Measurements from ENCODE around the gene PPP1R27. TPM values are rescaled to one million over a fixed set of nuclear protein-coding genes. Genes with fewer than 3 reads are reported as not detected.

The PPP1R27 gene
- total RNA-seq, 1 experiment from 2014 or later, result not detected

DNA sequence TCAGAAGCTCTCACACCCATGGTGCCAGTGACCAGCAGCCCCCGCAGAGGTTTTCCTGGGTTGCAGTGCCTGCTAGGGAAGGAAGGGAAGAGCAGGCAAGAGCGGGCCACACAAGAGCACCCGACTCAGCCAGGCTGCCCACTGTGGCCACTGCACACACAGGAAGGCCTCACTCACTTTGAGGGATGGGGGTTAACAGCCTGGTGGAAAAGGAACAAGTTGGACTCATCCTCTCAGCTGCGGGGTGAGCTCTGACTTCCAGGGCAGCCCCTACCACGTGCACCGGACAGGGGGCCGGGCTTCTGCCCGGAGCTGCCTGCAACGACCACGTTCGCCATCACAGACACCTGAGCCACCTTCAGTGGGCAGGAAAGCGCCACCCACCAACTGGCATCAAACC lies 17.4 kb upstream of the PPP1R27 start:
- Histone ChIP-seq H3K4me3 (no peak overlapping the region), H3K36me3 (peaks cover 75% of the 10 kb centered on the region), H3K4me1 (no peaks in the 10 kb centered on the region), H3K9me3 (replicated peaks) (no peaks in the 10 kb centered on the region), H3K27ac (no peak overlapping the region), H3K27me3 (no peaks in the 10 kb centered on the region)
- no peak for DNase-seq

DNA sequence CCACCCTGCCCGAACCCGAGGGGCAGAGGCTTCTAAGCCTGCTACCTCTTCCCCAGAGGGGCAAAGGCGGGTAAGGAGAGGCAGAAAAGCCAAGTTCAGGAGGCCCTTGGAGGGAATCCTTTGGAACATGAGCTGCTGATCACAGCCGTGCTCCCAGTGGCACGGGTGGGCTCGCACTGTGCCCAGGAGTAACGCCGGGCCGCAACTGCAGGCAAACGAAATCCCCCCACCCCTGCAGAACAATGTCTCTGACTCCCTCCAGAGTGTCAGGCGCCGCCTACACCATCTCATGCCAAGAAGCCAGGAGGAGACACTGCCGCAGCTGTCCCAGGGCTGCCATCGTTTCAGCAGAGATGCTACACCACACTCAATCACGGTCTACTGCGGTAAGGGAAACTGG lies 16.6 kb upstream of the PPP1R27 start:
- Histone ChIP-seq H3K27ac (no peak overlapping the region), H3K9me3 (replicated peaks) (no peaks in the 10 kb centered on the region)

DNA sequence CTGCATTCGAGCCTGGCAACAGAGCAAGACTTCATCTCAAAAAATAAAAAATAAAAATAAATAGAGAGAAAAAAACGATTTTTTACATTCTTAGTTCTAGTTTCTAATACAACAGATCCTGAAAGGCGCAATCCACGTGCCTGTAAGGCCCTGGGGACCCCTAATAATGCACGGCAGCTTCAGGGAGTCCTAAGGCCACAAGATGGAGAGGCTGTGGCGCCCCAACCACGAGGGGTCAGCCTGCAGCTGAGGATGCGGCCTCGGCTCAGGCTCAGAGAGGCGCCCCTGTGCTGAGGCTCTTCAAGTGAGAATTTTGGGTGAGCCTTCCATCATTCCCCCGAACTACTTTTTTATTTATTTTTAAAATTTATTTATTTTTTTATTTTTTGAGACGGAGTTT lies 14.6 kb upstream of the PPP1R27 start:
- Histone ChIP-seq H3K4me3 (no peak overlapping the region), H3K36me3 (peaks cover 88% of the 10 kb centered on the region)
- no peak for DNase-seq

More for the DNA sequence above, 16.6 kb upstream of the PPP1R27 start:
- Histone ChIP-seq H3K4me1 (no peaks in the 10 kb centered on the region), H3K4me3 (no peak overlapping the region), H3K27me3 (no peaks in the 10 kb centered on the region), H3K36me3 (peaks cover 77% of the 10 kb centered on the region)
- DNase-seq, result no peak

DNA sequence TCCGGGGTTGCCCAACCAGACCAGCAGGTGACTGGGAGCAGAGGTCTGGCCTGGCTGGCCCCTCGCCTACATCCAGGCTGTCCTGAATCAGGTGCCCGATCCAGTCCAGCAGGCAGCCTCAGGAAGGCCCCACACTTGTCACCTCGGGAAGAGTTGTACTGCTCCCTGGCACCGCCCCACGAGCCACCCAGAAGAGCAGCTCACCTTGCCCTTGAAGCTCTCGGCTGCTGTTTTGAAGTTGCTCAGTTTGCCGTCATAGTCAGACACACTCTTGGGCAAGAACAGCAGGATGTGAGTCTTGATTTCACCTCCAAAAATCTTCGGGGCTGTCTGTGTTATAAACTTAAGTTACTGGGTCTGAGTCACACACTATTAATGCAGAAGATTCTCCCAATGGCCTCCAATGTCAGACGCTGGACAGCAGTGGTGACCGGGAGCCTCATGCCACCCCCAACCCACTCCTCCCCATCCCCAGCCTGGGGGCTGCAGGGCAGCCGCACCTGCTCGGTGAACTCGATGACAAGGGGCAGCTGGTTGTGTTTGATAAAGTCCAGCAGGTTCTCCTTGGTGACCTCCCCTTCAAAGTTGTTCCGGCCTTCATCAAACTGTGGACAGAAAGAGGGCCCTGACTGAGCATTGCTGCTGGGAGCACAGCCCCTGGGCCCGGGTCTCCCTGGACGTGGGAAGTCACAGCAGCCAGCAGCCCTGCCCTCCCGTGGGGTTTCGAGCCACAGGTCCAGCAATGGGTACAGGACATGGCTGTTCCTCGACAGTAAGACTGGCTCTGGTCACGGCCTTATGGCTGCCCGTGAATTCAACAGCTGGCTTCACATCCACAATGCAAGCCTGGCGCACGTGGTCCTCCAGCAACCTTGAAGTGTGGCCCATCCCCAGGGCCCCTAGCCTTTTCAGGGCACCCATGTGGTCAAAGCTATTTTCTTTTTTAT lies 12.2 kb upstream of the PPP1R27 start:
- Histone ChIP-seq H3K9me3 (replicated peaks) (no peaks in the 10 kb centered on the region), H3K27ac (no peak overlapping the region), H3K4me3 (no peak overlapping the region), H3K36me3 (peaks cover 89% of the 10 kb centered on the region), H3K4me1 (no peaks in the 10 kb centered on the region), H3K27me3 (no peaks in the 10 kb centered on the region)
- no peak for DNase-seq

More for the DNA sequence above, 14.6 kb upstream of the PPP1R27 start:
- Histone ChIP-seq H3K4me1 (no peaks in the 10 kb centered on the region), H3K27ac (no peak overlapping the region), H3K27me3 (no peaks in the 10 kb centered on the region), H3K9me3 (replicated peaks) (no peaks in the 10 kb centered on the region)

DNA sequence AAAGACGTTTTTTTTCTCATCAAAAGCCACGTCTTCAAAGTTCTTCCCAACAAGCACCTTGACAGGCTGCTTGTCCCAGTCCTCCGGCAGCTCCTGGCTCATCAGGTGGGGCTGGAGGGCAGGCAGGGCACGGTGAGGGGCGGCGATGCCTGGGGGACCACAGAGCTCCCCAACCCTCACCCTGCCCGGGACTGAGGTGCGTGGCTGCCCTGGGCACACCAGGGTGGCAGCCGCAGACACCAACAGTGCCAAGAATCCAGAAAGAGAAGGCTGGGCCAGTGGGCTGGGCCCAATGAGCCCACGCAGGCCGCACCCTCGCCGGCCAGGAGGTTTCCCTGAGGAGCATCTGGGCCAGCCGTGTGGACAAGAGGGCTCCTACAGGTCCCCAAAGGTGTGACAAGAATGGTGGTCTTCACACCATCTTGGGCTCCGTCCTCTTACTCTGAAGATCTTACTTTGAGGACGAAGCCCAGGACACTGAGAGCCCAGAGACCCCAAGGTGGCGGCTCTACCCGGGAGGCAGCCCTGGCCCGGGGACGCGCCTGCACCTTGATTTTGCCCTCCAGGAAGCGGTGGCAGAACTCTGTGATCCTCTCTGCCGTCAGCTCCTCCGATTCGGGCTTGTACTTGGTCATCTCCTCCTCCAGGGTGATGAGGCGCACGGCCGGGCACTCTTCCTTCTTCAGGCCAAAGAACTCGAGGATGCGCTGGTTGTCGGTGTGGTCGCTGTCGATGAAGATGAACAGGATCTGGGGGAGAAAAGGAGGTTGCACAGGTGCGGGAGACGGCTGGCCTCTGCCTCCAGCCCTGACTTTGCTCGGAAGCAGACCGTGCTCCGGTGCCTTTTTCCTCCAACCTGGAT lies 11.3 kb upstream of the PPP1R27 start:
- Histone ChIP-seq H3K27ac (no peak overlapping the region), H3K9me3 (replicated peaks) (no peaks in the 10 kb centered on the region), H3K4me3 (no peak overlapping the region), H3K36me3 (peaks cover 80% of the 10 kb centered on the region), H3K27me3 (no peaks in the 10 kb centered on the region), H3K4me1 (peaks cover 4% of the 10 kb centered on the region)
- no peak for DNase-seq

DNA sequence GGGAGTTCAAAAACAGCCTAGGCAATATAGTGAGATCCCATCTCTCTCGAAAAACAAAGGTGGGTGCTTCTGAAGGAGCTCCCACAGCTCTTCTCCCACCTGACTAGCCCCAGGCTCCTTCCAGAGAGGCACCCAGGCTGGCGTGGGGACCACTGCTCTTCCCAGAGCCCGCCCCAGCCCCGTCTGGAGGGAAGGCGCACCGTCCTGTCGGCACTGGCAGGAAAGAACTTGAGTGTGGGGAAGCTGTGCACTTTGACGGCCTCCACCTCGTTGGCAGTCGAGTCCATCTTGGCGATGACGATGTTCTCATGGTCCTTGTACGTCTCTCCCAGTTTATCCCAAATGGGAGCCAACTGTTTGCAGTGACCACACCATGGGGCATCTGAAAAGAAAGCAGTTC lies 10.5 kb upstream of the PPP1R27 start:
- Histone ChIP-seq H3K27ac (no peak overlapping the region), H3K4me3 (no peak overlapping the region), H3K27me3 (no peaks in the 10 kb centered on the region), H3K9me3 (replicated peaks) (no peaks in the 10 kb centered on the region), H3K4me1 (peaks cover 12% of the 10 kb centered on the region), H3K36me3 (peaks cover 74% of the 10 kb centered on the region)
- DNase-seq, result no peak

DNA sequence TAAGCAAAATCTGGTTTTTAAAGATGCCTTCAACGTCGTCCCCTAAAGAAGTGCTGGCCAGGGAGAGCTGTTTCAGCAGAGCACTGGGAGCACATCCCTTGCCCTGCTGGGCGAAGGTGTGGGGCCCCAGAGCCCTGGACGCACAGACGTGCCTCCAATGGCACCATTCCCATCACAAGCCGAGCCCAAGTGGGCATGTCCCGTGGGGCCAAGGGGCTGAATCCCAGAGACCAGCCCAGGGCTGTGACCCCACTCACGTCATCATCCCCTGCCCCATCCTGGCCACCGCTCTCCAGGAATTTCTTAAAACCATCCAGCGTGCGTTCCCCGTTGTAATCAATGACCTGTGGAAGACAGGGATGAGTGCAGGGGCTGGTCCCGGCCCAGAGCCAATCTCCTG lies 10.0 kb upstream of the PPP1R27 start:
- Histone ChIP-seq H3K36me3 (peaks cover 71% of the 10 kb centered on the region), H3K27ac (no peak overlapping the region), H3K9me3 (replicated peaks) (no peaks in the 10 kb centered on the region), H3K27me3 (no peaks in the 10 kb centered on the region), H3K4me3 (no peak overlapping the region), H3K4me1 (peaks cover 13% of the 10 kb centered on the region)
- no peak for DNase-seq

DNA sequence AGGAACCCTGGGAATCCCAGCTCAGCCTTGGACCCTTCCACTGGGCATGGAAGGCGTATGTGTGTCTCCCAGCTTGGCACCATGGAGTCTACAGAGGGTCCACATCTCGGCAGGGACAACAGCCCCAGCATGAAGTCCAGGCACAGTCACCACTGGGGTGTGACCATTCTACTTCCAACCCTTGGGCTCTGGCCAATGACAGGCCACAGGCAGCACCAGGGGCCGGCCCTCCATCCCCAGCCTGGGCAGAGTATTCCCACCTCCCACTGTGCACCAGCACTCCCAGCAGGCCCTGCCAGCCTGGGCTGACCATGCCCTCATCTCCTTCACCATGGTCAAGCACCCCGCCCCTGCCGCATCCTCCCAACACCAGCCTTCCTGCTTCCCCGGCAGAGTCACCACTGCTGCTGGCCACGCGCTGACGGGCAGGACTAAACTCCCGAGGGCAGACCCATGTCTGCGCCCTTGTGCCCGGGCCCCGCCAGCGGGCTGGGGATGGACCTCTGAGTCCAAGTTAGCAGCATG lies 9.5 kb upstream of the PPP1R27 start:
- Histone ChIP-seq H3K36me3 (peaks cover 69% of the 10 kb centered on the region), H3K4me1 (peaks cover 13% of the 10 kb centered on the region), H3K27ac (no peak overlapping the region), H3K9me3 (replicated peaks) (no peaks in the 10 kb centered on the region), H3K4me3 (no peak overlapping the region), H3K27me3 (no peaks in the 10 kb centered on the region)
- no peak for DNase-seq

DNA sequence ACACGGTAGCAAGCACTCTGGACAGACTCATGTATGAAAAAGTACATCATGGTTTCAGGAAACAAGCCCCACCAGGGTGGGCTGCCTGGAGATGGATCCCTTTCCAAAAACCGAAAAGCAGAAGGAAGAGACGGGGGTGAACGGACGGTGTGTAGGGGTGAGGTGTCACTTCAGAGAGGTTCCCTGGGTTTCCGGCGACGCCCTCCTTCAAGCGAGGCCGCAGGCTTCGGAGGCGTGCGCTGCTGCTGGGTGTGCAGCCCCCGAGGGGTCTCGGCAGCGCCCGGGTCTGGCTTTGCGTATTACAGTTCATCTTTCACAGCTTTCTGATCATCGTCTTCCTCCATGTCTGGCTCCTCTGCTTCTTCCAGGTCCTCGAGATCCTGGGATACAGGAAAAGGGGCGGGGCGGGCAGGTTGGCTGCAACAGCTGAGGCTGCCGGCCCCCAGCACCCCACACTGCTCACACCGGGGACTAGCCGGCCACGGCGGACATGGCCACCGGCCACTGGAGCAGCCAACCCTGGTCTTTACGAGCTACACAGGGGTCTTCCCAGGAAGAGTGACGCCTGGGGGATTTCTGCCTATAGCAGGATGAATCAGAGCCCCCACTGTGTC lies 9.0 kb upstream of the PPP1R27 start:
- DNase-seq, result no peak
- Histone ChIP-seq H3K36me3 (peaks cover 64% of the 10 kb centered on the region), H3K4me1 (peaks cover 13% of the 10 kb centered on the region), H3K27me3 (no peaks in the 10 kb centered on the region), H3K27ac (no peak overlapping the region), H3K4me3 (no peak overlapping the region), H3K9me3 (replicated peaks) (no peaks in the 10 kb centered on the region)

DNA sequence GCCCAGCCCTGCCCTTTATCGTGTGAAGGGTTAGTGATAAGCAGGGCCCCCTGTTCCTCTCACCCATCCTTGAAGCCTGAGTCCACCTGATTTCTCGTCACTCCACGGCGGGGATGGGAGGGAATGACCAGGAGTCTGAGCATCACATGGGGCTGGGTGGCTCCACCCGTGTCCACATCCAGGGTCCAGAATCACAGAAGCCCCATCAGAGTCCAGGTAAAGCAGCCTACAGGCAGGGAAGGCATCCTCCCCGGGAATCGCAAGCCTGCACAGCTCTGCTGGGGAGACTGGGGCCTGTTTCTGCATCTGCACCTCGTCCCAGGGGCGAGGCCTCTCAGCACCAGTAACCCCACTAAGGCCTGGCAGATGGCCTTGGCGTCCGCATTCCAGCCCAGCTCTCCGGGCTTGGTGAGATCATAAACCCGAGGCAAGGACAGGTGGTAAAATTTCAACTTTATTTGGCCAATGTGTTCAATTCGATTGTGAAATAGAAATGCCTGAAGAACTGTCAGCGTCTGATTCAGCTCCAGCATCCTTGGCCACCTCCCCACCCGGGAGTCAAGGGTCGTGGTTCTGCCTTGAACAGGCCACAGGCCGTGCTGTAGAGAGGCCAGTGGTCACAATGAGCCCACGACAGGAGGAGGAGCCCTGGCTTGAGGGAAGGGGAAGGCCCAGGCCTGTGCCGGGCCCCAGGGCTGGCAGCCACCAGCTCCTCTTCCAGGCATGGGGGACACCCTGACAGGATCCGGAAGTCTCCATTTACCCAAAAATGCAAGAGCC lies 8.1 kb upstream of the PPP1R27 start:
- no peaks in the 10 kb centered on the region for H3K27me3 ChIP-seq
- no peak overlapping the region for H3K27ac ChIP-seq
- H3K9me3 ChIP-seq (replicated peaks), result no peaks in the 10 kb centered on the region
- H3K4me1 ChIP-seq, result peaks cover 13% of the 10 kb centered on the region
- H3K4me3 ChIP-seq, result no peak overlapping the region
- DNase-seq, result no peak
- peaks cover 56% of the 10 kb centered on the region for H3K36me3 ChIP-seq

DNA sequence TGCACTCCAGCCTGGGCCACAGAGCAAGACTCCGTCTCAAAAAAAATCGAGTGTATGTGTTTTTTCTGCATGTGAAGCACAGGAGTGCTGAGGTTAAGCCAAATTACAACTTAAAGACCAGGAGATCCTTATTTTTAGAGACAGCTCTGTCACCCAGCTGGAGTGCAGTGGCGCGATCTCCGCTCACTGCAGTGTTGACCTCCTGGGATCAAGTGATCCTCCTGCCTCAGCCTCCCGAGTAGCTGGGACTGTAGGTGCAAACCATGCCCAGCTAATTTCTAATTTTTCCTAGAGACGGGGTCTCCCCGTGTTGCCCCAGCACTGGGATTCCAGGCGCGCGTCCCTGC lies 7.5 kb upstream of the PPP1R27 start:
- no peak for DNase-seq
- Histone ChIP-seq H3K4me3 (no peak overlapping the region), H3K4me1 (peaks cover 13% of the 10 kb centered on the region), H3K36me3 (peaks cover 51% of the 10 kb centered on the region), H3K27me3 (no peaks in the 10 kb centered on the region), H3K9me3 (replicated peaks) (no peaks in the 10 kb centered on the region), H3K27ac (no peak overlapping the region)

DNA sequence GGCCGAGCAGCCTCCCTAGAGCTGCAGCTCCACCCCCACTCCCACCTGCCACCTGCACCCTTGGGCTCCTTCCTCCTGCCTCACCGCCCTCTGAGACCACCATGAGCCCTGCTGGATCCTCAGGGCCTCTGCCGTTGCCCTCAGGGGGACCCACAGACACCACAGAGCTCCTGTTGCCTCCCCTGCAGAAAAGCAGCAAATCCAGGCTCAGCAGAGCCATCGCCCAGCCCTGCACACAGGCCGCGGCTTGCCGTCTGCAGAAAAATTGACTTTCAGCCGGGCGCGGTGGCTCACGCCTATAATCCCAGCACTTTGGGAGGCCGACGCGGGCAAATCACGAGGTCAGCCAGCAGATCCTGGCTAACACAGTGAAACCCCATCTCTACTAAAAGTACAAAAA lies 7.0 kb upstream of the PPP1R27 start:
- Histone ChIP-seq H3K4me3 (no peak overlapping the region), H3K9me3 (replicated peaks) (no peaks in the 10 kb centered on the region), H3K4me1 (peaks cover 13% of the 10 kb centered on the region), H3K27me3 (no peaks in the 10 kb centered on the region), H3K27ac (no peak overlapping the region), H3K36me3 (peaks cover 46% of the 10 kb centered on the region)
- DNase-seq, result no peak

DNA sequence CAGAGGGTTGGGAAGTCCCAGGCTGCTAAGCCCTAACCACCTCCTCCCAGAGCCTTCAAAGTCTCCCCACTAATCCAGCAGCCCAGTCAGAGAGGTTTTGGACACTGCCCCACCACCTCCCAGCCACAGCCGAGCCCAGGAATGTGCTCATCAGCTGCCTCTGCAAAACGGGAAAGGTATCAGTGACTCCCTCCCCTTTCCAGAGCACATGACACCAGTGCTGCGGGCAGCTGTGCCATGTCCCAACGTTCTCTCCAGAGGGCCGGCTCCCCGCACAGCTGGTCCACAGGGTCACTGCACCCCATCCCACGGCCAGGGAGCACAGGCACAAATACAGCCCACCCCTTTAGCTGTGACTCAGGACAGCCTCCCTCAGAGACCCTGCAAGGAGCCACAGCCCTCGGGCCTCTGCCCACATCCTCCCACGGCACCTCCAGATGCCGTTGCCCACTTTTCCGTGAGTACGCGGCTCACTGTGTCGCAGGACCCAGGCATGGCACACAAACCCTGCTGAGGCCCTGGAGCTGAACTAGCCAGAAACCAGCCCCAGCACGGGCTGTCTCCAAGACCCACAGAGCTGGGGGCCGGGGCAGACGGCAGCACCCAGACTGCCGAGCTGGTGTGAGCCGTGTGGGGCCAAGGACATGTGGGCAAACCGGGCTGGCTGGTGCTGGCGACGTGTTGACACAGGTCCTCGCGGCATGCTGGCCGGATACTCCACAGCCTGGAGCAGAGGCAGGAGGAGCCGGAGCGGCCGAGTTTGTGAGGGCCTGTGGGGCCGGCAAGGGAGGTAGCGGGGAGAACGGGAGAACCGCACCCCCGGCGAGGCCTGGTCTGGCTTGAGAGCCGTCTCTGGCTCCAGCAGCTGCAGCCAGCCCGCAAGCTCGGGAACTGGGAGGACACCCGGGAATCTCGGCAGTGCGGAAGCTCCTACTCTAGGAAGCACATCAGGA lies 6.3 kb upstream of the PPP1R27 start:
- H3K4me1 ChIP-seq, result peaks cover 13% of the 10 kb centered on the region
- H3K36me3 ChIP-seq, result peaks cover 39% of the 10 kb centered on the region
- peak; percentile 77 to 80 for DNase-seq
- H3K4me3 ChIP-seq, result no peak overlapping the region
- peak overlapping the region; percentile 6; the same call in 1 of the 2 replicates for H3K27ac ChIP-seq
- H3K9me3 ChIP-seq (replicated peaks), result no peaks in the 10 kb centered on the region
- no peaks in the 10 kb centered on the region for H3K27me3 ChIP-seq
